VCaP (cell line): ENCODE measurements around the gene CDK5R2.
A peak's percentile ranks its signal among the peaks of the same experiment; 100 is the strongest.
"Not testable (repeated sequence)": the region's sequence is repeated elsewhere in the genome, so short reads cannot be mapped to it uniquely, and the experiment has no call there.

Source experiments
- H3K27ac ChIP-seq: fragments of 450-650 bp; 2 replicates; pipeline ENCODE4 v1.5.1; 2017
- CTCF ChIP-seq: fragments of 450-650 bp; conservative IDR thresholded peaks from 2 replicates; pipeline ENCODE4 v1.5.1; 2017; ENCODE audit warnings: mild to moderate bottlenecking, moderate library complexity

Gene CDK5R2

GRCh38 chr2:218959141-218959731 lies at the start of gene CDK5R2:
Gene CDK5R2, plus strand, starts transcription at chr2:218959666. Its CDS starts 155 bp downstream, at chr2:218959821.
- TF ChIP-seq CTCF, result no peak
- H3K27ac ChIP-seq, result peak within 1 kb of the TSS; percentile 68; the same call in 1 of the 2 replicates

- no peak overlapping the region for H3K27ac ChIP-seq
- TF ChIP-seq CTCF, result no peak
These were observed 48.7 kb upstream of the CDK5R2 start for GRCh38 chr2:218910741-218911140.

GRCh38 chr2:218920504-218920903 lies 39.0 kb upstream of the CDK5R2 start:
- no peak for TF ChIP-seq CTCF
- H3K27ac ChIP-seq, result no peak overlapping the region

- no peak for TF ChIP-seq CTCF
These were observed 34.7 kb upstream of the CDK5R2 start for GRCh38 chr2:218924757-218925156.

GRCh38 chr2:218925434-218925833 lies 34.0 kb upstream of the CDK5R2 start:
- no peak overlapping the region for H3K27ac ChIP-seq
- TF ChIP-seq CTCF, result no peak

More at GRCh38 chr2:218924757-218925156, 34.7 kb upstream of the CDK5R2 start:
- H3K27ac ChIP-seq, result no peak overlapping the region

- peak overlapping the region; percentile 31; the same call in 1 of the 2 replicates for H3K27ac ChIP-seq
- 0 out of 2 replicates have a peak, but pooled peaks have one; percentile 7 for TF ChIP-seq CTCF
These were observed 32.0 kb upstream of the CDK5R2 start for GRCh38 chr2:218927422-218927821.

- H3K27ac ChIP-seq, result peak overlapping the region; percentile 31; the same call in 1 of the 2 replicates
- no peak for TF ChIP-seq CTCF
These were observed 31.6 kb upstream of the CDK5R2 start for GRCh38 chr2:218927876-218928275.

- H3K27ac ChIP-seq, result not testable (repeated sequence)
These were observed 29.0 kb upstream of the CDK5R2 start for GRCh38 chr2:218930488-218930887.

GRCh38 chr2:218931751-218932150 lies 27.7 kb upstream of the CDK5R2 start:
- not testable (repeated sequence) for H3K27ac ChIP-seq
